Measurements from ENCODE around the gene KYAT1. TPM values are rescaled to one million over a fixed set of nuclear protein-coding genes. Genes with fewer than 3 reads are reported as not detected.

KYAT1 gene
- total RNA-seq, 2 experiments from 2014 or later = 17.0 to 18.6 TPM

DNA sequence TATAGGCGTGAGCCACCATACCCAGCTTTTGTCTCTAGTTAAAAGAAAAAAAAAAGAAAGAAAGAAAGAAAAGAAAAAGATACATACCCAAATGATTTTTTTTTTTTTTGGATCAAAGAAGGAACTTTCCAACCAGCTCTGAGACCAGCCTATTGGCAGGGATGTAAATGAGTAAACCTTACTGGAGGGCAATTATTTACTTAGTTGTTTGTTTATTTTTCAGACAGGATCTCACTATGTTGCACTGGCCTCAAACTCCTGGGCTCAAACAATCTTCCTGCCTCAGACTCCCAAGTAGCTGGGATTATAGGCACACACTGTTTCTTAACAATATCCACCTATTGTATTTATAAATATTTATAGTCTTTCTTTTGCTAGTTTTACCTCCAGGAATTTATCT, 41.2 kb downstream of the KYAT1 start:
- Mint-ChIP-seq H3K4me3 (no peak overlapping the region), H3K4me1 (ENCODE audit: low read depth) (no peaks in the 10 kb centered on the region), H3K36me3 (ENCODE audit: low read depth) (peaks cover 4% of the 10 kb centered on the region), H3K27me3 (no peaks in the 10 kb centered on the region), H3K9me3 (no peaks in the 10 kb centered on the region), H3K27ac (no peak overlapping the region)
- intact Hi-C loops (cut with micrococcal nuclease) = no loop called here
- DNase-seq = no peak
- CTCF ChIA-PET = no interaction called here
- POLR2A ChIA-PET = no interaction called here
- ATAC-seq = no peak
- TF ChIP-seq, protein P1, sequence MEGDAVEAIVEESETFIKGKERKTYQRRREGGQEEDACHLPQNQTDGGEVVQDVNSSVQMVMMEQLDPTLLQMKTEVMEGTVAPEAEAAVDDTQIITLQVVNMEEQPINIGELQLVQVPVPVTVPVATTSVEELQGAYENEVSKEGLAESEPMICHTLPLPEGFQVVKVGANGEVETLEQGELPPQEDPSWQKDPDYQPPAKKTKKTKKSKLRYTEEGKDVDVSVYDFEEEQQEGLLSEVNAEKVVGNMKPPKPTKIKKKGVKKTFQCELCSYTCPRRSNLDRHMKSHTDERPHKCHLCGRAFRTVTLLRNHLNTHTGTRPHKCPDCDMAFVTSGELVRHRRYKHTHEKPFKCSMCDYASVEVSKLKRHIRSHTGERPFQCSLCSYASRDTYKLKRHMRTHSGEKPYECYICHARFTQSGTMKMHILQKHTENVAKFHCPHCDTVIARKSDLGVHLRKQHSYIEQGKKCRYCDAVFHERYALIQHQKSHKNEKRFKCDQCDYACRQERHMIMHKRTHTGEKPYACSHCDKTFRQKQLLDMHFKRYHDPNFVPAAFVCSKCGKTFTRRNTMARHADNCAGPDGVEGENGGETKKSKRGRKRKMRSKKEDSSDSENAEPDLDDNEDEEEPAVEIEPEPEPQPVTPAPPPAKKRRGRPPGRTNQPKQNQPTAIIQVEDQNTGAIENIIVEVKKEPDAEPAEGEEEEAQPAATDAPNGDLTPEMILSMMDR (IDR thresholded peaks at IDR 0.05) = no peak

DNA sequence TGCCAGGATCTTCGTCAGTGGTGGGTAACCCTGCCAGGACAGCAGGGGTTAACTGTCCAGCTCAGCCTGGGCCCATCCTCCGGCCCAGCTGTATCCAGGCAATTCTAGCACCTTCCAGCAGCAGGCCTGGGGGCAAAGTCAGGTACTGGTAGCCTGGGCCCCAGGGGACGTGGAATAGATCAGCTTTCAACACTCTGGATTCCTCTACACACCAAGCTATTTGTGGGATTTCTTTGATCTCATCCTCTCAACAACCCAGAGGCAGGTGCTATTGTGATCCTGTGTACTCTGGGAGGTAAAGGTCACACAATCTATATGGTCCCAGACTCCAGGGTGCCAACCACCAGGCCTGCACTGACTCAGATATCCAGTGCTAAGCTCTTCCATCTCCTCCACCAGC, 43.4 kb downstream of the KYAT1 start:
- Mint-ChIP-seq H3K36me3 (ENCODE audit: low read depth) (peaks cover 6% of the 10 kb centered on the region), H3K9me3 (no peaks in the 10 kb centered on the region), H3K27me3 (no peaks in the 10 kb centered on the region), H3K27ac (no peak overlapping the region), H3K4me1 (ENCODE audit: low read depth) (no peaks in the 10 kb centered on the region), H3K4me3 (no peak overlapping the region)
- ATAC-seq (no peak), DNase-seq (no peak)
- ChIA-PET POLR2A (no interaction called here), CTCF (interaction anchor here (1.4 to 2.2 kb wide), 3 partner anchors 14 to 90 kb away, joined by 3 to 7 read pairs (median 7); partner anchors contain the start of gene ENDOG)
- TF ChIP-seq, protein P1 (IDR thresholded peaks at IDR 0.05) = no peak
- intact Hi-C loops (cut with micrococcal nuclease) = no loop called here

DNA sequence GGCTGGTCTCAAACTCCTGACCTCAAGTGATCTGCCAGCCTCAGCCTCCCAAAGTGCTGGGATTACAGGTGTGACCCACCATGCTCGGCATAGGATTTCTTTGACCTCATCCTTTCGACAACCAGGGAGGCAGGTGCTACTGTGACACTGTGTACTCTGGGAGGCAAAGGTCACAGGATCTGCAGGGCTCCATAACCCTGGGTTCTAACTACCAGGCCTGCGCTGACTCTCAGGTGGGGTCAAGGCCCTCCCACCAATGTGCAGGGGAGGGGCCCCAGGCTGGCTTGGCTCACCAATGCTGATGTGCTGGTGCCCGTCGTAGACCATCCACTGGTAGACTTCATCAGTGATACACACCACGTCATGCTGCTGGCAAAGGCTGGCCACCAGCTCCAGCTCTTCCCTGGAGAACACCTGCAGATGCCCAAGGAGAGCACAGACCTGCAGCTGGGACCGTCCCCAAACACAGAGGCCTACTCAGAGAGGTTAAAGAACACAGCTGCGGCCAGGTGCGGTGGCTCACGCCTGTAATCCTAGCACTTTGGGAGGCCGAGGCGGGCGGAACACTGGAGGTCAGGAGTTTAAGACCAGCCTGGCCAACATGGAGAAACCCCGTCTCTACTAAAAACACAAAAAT, 45.1 kb downstream of the KYAT1 start:
- DNase-seq = no peak
- H3K27me3 Mint-ChIP-seq = no peaks in the 10 kb centered on the region
- peaks cover 2% of the 10 kb centered on the region for H3K36me3 Mint-ChIP-seq (ENCODE audit: low read depth)
- no peaks in the 10 kb centered on the region for H3K4me1 Mint-ChIP-seq (ENCODE audit: low read depth)
- no peak overlapping the region for H3K27ac Mint-ChIP-seq
- TF ChIP-seq, protein P1 (IDR thresholded peaks at IDR 0.05) = no peak
- POLR2A ChIA-PET = no interaction called here
- ATAC-seq = no peak
- H3K9me3 Mint-ChIP-seq = no peaks in the 10 kb centered on the region
- CTCF ChIA-PET = no interaction called here
- intact Hi-C loops (cut with micrococcal nuclease) = no loop called here
- H3K4me3 Mint-ChIP-seq = no peak overlapping the region

DNA sequence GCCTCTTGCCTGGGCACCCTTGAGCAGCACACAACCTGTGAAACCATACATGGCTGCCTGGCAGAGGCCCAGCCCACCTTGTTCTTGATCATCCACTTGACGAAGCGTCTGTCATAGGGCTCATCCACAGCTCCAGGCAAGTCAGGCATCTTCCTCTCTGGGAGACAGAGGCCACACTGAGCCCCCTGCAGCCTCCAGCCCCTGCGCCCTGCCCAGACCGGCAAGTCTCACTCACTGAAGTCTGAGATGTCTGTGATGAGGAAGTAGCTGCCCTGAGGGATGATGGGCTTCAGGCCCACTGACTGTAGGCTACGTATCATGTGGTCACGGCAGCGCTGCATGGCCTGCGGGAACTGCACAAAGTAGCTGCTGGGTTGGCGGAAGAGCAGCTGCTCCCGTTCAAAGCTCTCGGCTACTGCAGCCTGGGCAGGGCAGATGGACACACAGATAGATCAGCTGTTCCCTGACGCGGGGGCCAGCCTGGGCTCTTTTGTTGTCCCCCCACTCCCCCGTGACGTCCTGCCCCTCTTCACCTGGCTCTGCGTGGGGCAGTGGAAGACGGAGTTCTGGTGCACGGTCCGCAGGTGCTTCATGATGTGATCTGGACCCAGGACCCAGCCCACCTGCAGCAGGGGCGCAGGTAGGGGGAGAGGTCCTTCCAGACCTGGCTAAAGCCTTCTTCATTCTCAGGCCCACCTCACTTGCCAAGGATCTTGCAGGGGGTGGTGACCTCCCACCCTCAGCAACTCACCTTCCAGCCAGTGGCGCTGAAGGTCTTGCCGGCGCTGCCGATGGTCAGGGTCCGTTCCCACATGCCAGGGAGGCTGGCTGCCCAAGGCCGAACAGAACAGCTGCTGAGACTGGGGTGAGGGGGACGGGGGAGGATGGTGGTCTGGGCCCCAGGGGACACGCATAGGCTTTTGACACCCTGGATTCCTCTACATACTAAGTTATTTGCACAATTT, 46.2 kb downstream of the KYAT1 start:
- no peak for DNase-seq
- ChIA-PET CTCF (no interaction called here), POLR2A (no interaction called here)
- Mint-ChIP-seq H3K36me3 (ENCODE audit: low read depth) (peaks cover 2% of the 10 kb centered on the region), H3K9me3 (no peaks in the 10 kb centered on the region), H3K27me3 (no peaks in the 10 kb centered on the region), H3K4me3 (no peak overlapping the region), H3K27ac (no peak overlapping the region), H3K4me1 (ENCODE audit: low read depth) (no peaks in the 10 kb centered on the region)
- TF ChIP-seq, protein P1 (IDR thresholded peaks at IDR 0.05) = no peak
- intact Hi-C loops (cut with micrococcal nuclease) = no loop called here
- no peak for ATAC-seq

DNA sequence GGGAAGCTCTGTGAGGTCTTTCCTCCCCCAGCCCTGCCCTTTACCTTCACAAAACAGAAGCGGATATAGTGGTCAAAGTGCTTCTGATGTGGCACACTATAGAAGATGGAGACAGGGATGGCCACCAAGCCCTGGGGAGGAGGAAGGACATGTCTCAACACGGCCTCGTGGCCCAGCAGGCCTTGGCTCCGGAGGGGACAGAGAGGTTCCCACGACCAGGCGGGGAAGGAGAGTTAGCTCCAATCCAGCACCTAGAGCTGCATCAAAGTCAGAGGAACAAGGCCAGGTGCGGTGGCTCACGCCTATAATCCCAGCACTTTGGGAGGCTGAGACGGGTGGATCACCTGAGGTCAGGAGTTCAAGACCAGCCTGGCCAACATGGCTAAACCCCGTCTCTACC, 48.1 kb downstream of the KYAT1 start:
- TF ChIP-seq, protein P1 (IDR thresholded peaks at IDR 0.05) = no peak
- H3K4me1 Mint-ChIP-seq (ENCODE audit: low read depth) = peaks cover 6% of the 10 kb centered on the region
- ChIA-PET CTCF (no interaction called here), POLR2A (no interaction called here)
- intact Hi-C loops (cut with micrococcal nuclease) = no loop called here
- peaks cover 7% of the 10 kb centered on the region for H3K36me3 Mint-ChIP-seq (ENCODE audit: low read depth)
- H3K4me3 Mint-ChIP-seq = no peak overlapping the region
- ATAC-seq (no peak), DNase-seq (no peak)
- no peaks in the 10 kb centered on the region for H3K27me3 Mint-ChIP-seq
- H3K9me3 Mint-ChIP-seq = no peaks in the 10 kb centered on the region
- no peak overlapping the region for H3K27ac Mint-ChIP-seq
